Smooth muscle cell of the brain vasculature (primary cell): Measurements from ENCODE around the gene PPIF.

ENCODE experiments used
- DNase-seq: peaks from one replicate; pipeline ENCODE4 v3.0.0-alpha.2; 2012; ENCODE audit warnings: low read depth, low spot score

PPIF gene

DNA sequence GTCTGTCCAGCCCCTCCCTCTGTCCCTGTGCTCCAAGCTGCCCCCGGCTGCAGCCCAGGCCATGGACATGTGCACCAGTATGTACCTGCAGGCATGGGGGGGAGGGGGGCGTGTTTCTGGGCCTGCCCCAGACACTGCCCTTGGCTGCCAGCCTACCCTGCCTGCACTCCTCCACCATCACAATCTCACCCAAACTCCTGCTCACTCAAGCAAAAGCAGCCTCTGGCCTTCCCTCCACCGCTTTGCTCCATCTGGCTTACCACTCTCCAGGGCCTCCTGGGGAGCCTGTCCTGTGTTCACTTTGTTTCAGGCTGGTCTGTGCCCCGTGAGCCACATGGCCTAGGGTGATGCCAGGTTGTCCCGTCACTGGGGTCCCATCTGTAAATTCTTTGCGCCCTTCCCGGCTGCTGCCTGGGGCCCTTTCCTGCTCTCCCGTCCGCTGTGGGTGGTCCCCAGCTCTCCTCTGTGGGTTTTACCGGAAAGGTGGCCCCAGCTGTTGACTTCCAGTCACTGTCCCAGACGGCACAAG is 33.3 kb upstream of the PPIF start:
- DNase-seq, result no peak

DNA sequence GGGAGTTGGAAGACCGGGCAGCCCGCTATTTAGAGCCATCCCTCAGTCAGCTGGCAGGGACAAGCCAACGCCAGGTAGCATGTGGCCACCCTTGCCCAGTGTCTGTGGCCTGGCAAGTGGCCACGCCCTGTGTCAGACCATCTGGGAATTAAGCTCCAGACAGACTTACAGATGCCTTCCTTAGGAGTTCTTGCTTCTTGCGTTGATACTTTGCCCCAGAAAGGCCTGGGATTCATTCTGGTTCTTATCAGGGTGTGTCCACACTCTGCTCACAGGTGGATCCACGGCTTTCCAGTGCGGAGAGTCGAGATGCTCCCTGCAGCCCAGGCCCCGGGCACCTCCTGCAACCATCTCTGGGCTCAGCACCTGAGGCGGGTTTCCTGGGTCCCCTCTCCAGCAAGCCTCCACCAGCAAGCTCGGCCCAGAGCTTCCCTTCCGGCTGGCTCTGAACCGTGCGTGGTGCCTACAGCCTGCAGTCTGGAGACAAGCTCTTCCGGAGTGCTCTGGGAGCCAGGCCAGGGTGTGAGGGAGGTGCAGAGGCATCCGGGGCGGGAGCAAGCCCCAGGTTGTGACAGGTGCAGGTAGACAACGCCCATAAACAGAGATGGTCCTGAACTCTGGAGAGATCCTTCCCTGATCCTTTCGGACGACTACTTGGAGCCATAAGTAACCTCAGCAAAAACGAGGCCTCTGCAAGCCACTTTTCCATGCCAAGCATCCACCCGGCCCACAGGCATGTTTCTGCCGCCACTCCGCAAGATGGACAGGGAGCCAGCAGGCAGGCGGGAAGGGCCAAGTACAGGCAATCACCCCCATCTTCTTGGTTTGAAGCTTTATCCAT is 32.3 kb upstream of the PPIF start:
- DNase-seq, result no peak

DNA sequence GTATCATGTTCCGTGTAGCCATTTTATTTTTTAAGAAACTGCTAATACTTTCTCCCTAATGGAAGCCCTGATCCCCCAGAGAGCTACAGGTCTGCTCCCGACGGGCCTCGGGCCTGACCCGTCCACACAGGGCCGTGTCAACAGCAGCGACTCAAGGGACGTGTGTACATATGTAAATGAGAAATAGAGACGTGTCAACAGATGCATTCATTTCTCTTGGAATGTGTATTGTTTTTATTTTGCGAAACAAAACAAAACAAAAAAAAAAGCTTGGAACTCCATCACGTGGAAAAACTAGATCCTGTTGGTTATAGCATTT is 31.7 kb upstream of the PPIF start:
- DNase-seq, result no peak

DNA sequence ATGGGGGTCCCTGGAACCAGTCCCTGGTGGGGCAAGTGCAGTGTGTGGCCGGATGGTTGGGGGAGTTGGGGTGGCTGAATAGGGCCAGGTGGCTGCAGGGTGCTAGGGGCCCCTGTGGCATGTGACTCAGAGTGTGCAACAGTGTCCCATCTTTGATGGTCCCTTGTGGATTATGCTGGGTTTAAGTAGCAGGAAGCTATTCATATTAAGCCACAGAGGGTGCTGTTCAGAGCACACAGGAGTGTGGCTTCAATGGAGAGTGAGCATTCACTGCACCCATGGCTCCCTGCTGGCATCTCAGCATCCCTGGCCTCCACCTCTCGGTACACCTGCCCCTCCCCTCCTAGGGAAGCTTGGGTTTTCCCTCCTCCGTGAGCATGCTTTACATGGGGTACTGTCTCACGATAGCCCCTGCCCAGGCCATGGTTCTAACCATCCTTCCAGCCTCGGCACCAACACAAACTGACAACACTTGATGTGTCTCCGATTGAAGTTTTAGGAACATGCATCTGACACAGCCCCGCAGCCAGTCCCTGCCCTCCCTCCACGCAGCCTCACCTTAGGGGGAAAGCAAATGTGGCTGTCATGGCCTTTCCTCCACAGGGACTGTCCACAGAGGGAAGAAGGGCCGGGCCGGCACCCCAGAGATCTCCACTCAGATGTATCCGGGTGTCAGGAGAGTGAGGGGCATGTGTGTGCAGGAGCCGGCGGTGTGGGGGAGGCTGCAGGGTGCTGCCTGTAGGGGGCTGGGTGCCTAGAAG is 30.4 kb upstream of the PPIF start:
- DNase-seq, result no peak

DNA sequence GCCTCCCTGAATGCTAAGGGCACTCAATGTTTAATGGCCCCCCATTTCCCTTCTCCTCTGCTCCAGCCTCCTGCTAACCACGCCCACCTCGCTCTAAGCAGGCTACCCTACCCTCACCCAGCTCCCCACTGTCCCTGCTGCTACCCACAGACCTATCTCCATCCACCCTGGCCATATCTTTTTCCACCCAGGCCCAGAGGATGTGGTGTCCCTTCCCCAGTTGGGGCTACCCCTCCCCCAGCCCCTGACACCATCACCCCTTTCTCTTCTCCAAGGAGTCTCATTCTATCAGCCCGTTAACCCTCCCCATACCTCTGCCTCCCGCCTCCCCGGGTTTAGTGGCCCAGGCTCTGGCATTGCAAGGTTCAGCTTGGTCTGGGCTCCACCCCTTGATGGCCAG is 28.9 kb upstream of the PPIF start:
- DNase-seq, result no peak

DNA sequence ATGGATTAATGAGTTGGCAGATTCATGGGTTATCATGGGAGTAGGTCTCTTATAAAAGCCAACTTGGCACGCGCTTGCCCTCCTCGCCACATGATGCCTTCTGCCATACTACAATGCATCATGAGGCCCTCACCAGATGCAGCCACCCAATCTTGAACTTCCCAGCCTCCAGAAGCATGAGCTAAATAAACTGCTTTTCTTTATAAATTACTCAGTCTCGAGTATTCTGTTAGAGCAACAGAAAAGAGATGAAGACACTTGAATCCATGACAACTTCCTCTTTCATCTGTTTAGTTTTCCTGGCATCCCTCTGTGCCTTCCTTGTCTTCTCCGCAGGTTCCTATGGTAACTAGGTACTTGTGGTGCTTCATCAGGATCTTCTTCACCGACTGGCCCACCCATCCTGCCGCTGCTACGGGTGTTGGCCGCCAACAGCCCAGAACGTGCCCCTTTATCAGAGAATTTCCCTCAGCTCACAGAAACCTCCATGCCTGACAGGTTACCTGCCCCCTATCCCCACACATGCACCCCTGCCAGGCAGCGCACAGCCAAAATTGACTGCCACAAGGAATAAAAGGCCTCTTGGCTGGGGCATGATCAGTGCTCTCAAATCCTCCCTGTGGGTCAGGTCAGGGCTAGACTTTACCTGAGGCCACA is 28.0 kb upstream of the PPIF start:
- no peak for DNase-seq

DNA sequence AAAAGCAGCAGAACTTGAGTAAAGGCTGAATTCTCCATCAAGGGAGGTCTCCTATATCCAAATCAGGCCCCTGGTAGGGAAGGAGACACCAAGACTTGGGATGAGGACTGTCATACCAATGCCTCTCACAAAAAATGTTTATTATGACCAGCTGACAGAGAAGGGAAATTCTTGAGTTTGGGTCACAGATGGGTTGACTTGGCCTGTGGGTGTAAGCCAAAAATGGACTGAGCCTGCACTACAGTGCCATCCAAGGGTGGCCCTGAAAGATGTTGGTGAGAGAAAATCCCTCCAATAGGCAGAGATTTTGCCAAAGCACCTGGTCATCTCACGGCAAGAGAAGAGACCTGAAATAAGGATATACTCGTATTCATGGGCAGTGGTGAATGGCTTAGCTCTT is 27.0 kb upstream of the PPIF start:
- DNase-seq, result no peak

DNA sequence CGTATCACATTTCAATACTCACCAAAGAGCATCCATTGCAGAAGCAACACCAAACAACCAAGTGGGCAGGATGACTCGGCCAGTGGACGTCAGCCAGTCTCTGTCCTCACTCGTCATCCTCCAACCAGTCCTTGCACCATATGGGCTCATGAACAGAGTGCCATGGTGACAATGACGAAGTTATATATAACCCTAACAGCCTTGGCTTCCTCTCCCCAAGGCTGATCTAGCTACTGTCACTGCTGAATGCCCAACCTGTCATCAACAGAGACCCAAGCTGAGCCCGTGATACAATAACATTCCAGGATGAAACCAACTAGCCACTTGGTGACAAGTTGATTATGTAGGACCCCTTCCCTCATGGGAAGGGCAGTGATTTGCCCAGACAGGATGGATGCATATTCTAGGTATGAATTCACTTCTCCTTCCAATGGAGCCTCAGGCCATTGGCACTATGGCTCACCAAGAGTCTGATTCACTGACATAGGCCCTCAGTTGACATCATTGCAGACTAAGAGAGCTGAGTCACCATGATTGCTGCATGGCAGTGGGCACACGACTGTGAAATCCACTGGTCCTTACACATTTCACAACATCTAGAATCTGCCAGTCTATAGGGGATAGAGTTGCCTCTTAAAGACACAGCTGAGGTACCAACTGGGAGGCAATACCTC is 26.3 kb upstream of the PPIF start:
- DNase-seq, result no peak

DNA sequence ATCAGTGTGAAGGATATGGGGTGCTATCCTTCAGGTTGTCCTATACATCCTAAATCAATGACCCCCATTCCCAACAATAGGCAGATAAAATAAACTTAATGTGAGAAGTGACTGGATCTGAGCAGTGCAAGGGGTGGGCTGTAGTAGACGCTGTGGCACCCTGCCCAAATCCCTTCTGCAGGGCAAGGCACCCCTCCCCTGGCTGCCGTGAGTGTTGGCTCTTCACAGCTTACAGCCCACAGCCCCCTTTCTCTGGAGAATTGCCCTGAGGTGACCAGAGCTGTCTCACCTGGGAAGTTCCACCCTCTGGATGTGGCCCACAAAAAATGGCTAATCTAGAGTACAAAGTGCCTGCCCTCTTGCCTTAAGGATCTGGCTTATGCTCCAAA is 25.8 kb upstream of the PPIF start:
- DNase-seq, result no peak

DNA sequence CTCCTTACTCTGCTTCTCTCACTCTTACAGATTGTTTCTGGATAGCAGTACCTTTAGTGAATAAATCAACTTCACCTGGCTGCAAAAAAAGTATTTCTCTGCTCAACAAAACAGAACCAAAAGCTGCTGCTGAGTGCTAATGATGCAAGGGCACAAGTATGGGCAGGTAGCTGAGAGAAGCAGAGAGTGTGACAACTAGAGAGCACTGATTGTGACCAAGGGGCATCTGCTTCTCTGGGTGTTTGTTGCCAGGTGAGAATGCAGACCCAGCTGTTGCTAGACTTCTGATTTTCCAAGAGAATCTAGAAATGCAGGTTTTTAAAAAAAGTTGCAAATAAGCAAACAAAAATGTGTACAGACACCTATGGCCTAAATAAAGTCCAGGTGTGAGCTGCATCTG is 25.3 kb upstream of the PPIF start:
- DNase-seq, result no peak

DNA sequence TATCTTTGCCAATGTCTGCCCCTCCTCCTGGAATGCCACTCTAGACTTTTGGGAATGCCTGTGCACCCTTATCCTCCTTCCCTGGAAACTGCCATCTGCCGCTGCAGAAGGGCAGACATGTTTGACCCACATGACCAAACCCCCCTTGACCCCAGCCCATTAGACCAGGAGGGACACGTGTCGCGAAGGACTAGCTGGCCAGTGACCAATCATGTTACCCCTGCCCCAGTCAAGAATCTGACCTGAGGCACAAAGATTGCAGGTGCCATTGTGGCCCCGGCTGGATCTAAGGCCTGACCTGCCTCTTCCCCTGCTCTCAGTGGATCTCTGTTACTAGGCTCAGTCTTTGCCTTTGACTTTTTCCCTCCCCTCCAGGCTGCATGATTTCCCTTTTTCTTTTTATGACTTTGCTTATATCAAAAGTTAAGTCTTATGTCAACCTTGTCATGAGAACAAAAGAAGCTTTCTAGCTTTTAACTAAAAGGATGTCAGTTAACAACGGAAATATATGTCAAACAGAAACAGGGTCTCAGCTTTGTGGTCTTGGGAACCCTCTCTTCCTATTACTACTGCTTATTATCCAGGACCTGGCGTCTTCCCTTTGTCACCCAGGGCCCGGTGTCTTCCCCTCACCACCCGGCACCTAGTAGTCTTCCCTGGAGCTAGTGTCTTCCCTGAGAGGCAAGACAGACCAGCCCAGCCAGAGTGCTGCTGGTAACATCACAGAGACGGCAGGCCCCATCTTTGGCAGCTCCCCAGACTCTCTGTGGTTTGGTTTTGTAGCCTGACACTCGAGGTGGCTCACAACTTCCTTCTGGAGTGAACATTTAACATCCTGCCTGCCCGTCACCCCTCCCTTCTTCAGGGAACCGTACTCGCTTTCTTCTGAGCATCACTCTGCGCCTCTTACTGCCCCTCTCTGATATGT is 24.4 kb upstream of the PPIF start:
- peak; percentile 69 for DNase-seq

DNA sequence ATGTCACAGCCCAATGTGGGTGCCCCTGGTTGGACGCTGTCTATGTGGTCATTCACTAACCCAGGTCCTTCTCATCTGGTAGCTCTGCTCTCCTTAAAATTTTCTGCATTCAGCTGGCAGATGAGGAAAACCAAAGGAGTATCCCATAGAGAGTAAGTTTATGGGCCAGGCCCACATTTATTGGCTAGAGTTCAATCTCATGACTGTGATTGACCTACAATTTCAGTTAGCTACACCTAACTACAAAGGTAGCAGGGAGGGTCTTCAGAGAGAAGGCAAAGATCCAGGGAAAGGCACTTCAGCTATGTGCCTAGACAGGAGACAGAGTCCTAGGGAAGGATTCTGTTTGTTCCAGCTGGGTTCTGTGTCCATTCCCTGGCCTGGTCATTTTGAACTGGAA is 23.7 kb upstream of the PPIF start:
- no peak for DNase-seq

DNA sequence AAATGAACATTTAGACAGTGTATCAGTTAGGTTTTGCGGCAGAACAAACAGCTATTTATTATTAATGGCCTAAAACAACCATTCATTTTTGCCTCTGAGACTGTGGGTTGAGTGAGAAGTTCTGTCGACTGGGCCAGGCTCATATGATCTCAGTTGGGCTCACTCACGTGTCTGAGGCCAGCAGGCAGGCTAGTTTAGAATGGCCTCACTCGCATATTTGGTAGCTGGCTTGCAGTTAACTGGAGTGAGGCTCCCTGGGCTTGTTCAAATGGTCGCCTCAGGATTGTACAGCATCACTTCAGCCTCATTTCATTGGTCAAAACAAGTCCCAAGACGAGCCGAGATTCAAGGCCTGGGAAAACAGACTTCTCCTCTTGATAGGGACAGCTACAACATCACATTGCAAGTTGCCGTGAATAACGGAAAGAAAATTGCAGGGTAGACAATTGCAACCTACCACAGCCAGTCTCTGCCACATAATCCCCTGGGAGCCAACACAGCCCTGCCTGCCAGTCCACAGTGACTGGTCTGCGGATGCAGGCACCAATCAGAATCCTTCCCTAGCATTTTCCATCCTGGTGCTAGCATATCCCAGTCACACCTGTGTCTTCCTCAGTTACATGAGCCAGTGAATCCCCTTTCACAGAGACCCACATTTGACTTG is 23.1 kb upstream of the PPIF start:
- DNase-seq, result no peak

DNA sequence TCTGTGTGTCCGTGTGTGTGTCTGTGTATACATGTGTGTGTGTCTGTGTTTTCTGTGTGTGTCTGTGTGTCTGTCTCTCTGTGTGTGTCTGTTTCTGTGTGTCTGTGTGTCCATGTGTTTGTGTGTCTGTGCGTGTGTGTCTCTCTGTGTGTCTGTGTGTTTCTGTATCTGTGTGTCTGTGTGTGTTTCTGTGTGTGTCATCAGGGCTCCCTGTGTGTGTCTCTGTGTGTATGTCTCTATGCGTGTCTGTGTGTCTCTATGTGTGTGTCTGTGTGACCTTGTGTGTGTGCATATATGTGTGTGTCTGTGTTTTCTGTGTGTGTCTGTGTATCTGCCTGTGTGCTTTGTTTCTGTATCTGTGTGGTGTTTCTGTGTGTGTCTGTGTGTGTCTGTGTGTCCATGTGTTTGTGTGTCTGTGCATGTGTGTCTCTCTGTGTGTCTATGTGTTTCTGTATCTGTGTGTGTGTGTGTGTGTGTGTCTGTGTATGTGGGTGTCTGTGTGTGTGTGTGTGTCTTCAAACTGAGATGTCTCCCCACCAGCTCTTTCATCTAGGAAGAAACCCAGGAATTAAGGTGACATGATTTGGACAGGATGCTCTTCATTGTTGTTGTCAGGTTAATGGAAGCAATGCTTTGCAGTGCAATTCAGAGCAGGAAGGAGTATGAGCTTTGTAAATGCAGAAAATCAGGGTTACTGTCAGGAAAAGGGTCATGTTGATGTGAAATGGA is 20.7 kb upstream of the PPIF start:
- DNase-seq, result no peak

DNA sequence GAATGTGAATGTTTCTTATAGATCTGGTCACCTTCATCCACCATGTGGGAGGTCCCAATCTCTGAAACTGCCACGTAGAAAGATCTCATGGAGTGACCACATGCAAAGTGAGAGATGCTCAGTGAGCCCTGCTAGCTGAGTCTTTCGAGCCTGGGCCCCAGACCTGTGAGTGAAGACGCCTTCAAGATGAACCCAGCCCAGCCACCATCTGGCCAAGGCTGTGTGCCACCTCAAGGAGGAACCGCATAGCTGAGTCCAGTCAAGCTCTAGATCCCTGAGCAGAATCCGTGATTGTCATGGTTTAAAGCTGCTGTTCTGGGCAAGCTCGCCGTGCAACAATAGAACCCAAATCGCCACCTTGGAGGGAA is 20.2 kb upstream of the PPIF start:
- DNase-seq, result no peak

DNA sequence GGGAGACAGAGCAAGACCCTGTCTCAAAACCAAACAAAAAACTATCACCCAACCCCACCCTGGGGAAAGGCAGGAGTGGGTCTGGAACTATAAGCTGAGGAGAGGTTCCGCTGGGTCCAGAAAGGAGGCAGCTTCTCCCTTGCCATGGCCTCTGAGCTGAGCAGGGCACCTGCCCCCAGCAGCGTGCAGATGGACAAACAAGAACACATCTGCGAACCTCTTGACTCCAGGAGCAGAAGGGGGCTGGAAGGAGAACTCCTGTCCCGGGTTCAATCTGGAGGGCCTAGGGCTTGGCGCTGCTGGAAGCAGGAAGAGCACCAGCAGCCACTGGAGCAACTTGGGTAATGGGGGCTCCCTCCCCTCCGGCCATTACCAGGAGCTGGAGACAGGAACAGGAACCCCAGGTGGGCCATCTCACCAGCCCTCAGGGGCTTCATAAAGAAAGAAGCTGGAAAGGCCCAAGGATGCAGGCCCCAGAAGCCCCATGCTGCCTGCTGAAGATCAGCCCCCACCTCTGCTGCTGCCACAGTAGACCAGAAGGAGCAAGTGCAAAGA is 19.0 kb upstream of the PPIF start:
- no peak for DNase-seq

DNA sequence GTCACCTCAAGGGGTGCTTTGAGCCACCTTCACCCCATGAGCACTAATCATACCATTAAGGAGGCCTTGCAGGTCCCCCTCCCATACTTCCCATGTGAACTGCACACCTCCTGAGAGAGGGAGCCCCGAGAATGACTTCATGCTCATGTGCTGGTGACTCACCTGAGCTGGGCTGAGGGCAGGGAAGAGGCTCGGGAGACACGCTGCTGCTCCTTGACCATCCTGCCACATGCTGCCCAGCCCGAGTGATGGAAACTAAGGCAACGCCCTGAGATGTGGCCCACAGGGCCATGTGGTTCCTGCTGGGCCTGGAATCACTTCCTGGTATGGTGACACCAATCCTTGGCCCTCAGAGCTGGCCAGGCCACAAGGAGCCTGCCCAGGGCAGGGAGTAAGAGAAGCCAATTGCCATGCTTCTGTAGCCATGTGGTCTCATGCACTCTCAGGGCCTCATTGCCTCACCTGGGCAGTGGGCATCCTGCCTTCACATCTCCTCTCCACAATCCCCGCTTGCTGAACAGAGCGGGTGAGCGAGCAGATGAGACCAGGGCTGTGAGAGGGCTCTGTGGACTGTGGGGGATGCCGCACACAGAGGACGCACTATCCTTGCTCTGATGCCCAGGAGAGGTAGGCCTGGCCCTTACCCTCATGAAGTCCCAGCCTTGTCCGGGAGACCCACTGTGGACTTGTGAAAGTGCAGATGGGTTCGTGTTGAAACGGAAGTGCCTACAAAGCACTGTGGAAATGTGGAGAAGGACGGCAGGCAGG is 18.3 kb upstream of the PPIF start:
- no peak for DNase-seq

DNA sequence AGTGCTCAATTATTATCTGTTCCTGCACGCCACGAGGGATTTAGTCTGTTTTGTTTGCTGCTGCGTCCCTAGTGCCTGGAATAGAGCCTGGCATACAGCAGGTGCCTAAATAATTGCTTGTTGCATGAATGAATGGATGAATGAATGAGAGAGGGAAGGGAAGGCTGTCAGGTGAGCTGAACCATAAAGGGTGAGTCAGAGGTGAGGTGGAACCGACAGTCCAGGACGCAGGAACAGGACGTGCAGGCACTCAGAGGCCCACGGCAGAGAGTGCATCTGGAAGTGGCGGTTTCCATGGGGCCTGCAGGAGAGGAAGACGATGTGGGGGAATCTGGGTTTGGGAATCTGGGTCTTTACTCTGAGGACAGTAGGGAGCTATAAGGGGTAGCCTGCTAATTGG is 17.7 kb upstream of the PPIF start:
- DNase-seq, result no peak

DNA sequence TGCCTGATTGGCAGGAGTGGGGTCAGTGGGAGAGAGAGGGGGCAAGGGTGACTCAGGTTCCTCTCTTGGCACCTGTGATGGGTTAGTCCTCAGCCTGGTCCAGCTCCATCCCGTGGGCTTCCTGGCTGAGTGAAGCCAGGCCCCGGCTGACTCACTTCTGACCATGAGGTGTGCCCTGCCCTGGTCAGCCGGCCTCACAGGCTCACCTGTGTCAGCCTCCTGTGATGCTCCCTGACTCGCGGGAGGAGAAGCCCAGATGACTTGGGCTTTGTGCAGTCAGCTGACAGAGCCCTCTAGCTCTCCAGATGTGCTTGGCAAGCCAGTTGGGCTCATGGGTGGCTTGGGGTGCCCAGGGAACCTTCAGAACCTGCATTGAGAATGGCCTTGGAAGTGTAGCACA is 16.0 kb upstream of the PPIF start:
- no peak for DNase-seq
